ENCODE data around the gene SLC16A10.

DNA sequence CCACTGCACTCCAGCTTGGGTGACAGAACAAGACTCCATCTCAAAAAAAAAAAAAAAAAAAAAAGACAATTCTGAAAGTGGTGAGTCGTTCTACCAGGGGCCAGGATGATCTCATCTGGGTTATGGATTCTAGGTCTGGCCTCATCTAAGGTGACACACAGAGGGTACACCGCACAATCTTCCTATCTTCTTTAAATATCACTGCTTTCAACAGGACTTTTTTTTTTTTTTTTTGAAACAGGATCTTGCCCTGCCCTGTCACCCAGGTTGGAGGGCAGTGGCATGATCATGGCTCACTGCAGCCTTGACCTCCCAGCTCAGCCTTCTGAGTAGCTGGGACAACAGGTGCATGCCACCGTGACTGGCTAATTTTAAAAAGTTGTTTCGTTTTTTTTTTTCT is 67.7 kb downstream of the SLC16A10 start:
- no peak for TF ChIP-seq POLR2A (IDR thresholded peaks at IDR 0.05; ENCODE audit: low read depth, low read length)
- no peak for TF ChIP-seq POLR2AphosphoS5 (IDR thresholded peaks at IDR 0.05; ENCODE audit: low read depth, low read length)

All from GM12892 (cell line).